Skeletal muscle tissue (tissue), 4 donors: ENCODE data around the gene HMGCL. TPM values are rescaled to one million over a fixed set of nuclear protein-coding genes. Genes with fewer than 3 reads are reported as not detected.

Experiments
- H3K27ac ChIP-seq: one replicate; pipeline ENCODE4 v1.7.0; 2013; ENCODE audit warnings: mild to moderate bottlenecking, low read depth, low read length, inconsistent platforms
- H3K27me3 ChIP-seq, 3 donors: one replicate each; pipeline ENCODE4 v1.7.0; 2013; ENCODE audit warnings: low read length in 3 of 3; ENCODE audit not compliant: control insufficient read depth in 3 of 3, insufficient read depth in 3 of 3
- H3K36me3 ChIP-seq, 3 donors: one replicate each; pipeline ENCODE4 v1.7.0; 2013; ENCODE audit warnings: low read length in 3 of 3; ENCODE audit not compliant: control insufficient read depth in 3 of 3, insufficient read depth in 3 of 3
- H3K4me1 ChIP-seq, 3 donors: one replicate each; pipeline ENCODE4 v1.7.0; 2013; ENCODE audit warnings: low read length in 3 of 3, mild to moderate bottlenecking in 3 of 3; ENCODE audit not compliant: control insufficient read depth in 3 of 3, insufficient read depth in 3 of 3
- H3K4me3 ChIP-seq, 3 donors: one replicate each; pipeline ENCODE4 v1.7.0; 2013; ENCODE audit warnings: low read length in 3 of 3
- H3K9ac ChIP-seq, 3 donors: one replicate each; pipeline ENCODE4 v1.7.0; 2013; ENCODE audit warnings: low read length in 3 of 3, mild to moderate bottlenecking in 3 of 3, moderate library complexity in 2 of 3, low read depth in 1 of 3
- H3K9me3 ChIP-seq, 3 donors: one replicate each; pipeline ENCODE4 v1.7.0; 2013; ENCODE audit warnings: low read length in 3 of 3; ENCODE audit not compliant: control insufficient read depth in 3 of 3
- total RNA-seq: library from RNA; depleted of rRNA; stranded (reverse); fragments of >200 nt; gene quantifications from one replicate; pipeline ENCODE4 v1.2.3, GENCODE V29; 2014
- donor health status: Osteomylitis.

The HMGCL gene
- total RNA-seq, 1 donor from 2014 or later = 31.3 TPM

DNA sequence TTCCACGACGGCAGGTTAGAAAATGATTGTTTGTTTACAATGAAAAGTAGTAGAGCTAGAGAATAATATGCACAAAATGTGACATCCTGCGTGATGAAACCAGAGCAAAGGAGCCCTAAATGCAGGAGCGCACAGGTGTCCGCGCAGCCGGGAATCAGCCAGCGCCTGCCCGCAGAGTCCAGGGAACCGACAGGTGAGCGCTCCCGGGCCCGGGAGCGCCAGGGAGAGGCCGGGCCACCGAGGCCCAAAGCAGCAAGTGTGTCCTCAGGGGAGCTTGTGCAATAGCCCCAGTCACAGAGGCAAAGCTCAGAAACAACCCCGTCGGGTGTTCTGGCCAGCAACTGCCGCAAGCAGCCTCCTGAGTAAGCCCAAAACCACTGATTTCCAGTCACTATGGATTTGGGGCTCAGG is 23.9 kb downstream of the HMGCL start:
- H3K36me3 ChIP-seq = peaks cover 17 to 33% (median 33%) of the 10 kb centered on the region in 3 donors
- peak overlapping the region; percentile 83 to 87 (median 85) for H3K4me3 ChIP-seq
- H3K9ac ChIP-seq = peak overlapping the region; percentile 79 to 87 (median 86)
- H3K27me3 ChIP-seq = no peaks in the 10 kb centered on the region
- H3K4me1 ChIP-seq = peaks cover 19 to 37% (median 25%) of the 10 kb centered on the region in 3 donors
- no peaks in the 10 kb centered on the region for H3K9me3 ChIP-seq
- H3K27ac ChIP-seq = peak overlapping the region; percentile 88

GRCh38 chr1:23800400-23801337 is 24.6 kb downstream of the HMGCL start, which contains the start of gene GALE:
Gene GALE (minus strand): TSS chr1:23800754. CDS start chr1:23799007, 1,747 bp downstream.
- Histone ChIP-seq H3K4me3 (peak within 1 kb of the TSS; percentile 85 to 90 (median 87)), H3K9ac (peak within 1 kb of the TSS; percentile 85 to 87 (median 86)), H3K9me3 (no peaks in the 10 kb centered on the region), H3K27ac (peak within 1 kb of the TSS; percentile 88), H3K36me3 (peaks cover 19 to 34% (median 34%) of the 10 kb centered on the region in 3 donors), H3K4me1 (peaks cover 19 to 37% (median 25%) of the 10 kb centered on the region in 3 donors), H3K27me3 (no peaks in the 10 kb centered on the region)

DNA sequence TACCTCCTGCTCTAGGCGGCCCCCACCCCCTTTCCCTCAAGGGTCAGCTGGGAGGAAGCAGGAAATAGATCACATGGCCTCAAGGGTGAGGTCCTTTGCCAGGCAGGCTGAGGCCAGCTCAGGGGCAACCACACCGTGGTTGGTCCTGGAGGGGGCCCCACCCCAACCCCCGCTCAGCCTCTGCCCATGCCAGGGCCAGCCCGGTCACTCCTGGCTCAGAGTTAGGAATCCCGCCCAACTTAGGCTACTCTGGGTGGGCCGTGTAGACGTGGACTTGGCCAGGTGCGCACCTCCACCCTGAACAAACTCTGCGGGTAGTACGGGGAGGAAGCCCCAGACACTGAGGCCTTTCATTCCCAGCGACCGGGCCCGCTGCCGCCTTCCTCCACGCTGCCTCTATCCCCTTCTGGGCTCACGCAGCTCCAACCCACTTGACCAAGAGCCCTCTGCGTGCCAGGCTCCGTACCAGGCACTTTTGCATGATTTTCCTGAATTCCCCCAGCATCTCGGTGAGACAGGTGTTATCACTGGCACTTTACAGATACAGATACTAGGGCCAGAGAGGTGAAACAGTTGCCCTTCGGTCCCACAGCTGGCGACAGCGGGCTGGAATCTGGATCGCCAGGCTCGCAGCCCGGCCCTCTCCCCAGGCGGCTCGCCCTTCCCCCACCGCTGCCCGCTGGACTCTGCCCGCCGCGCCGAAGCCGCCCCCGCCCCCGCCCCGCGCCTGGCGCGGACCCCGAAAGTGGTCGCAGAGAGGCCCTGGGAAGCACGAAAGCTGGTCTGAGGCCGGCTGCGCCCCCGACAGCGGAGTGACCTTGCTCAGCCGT is 25.4 kb downstream of the HMGCL start:
- Histone ChIP-seq H3K9ac (peak overlapping the region; percentile 79 to 85 (median 85)), H3K36me3 (peaks cover 12 to 29% (median 27%) of the 10 kb centered on the region in 3 donors), H3K4me1 (peaks cover 19 to 37% (median 25%) of the 10 kb centered on the region in 3 donors), H3K4me3 (peak overlapping the region; percentile 76 to 90 (median 87)), H3K27ac (peak overlapping the region; percentile 88), H3K27me3 (no peaks in the 10 kb centered on the region), H3K9me3 (no peaks in the 10 kb centered on the region)

- H3K27me3 ChIP-seq = no peaks in the 10 kb centered on the region
- peaks cover 12 to 25% (median 23%) of the 10 kb centered on the region in 3 donors for H3K36me3 ChIP-seq
- peaks cover 19 to 37% (median 25%) of the 10 kb centered on the region in 3 donors for H3K4me1 ChIP-seq
- H3K4me3 ChIP-seq = peak overlapping the region; percentile 76 to 90 (median 87)
- no peaks in the 10 kb centered on the region for H3K9me3 ChIP-seq
- H3K9ac ChIP-seq = peak overlapping the region in 2 of 3 donors; percentile 85
- peak overlapping the region; percentile 88 for H3K27ac ChIP-seq
Observed at GRCh38 chr1:23799255-23799569, 26.0 kb downstream of the HMGCL start.

GRCh38 chr1:23798662-23799142 is 26.5 kb downstream of the HMGCL start:
- Histone ChIP-seq H3K27me3 (no peaks in the 10 kb centered on the region), H3K36me3 (peaks cover 9 to 23% (median 20%) of the 10 kb centered on the region in 3 donors), H3K4me1 (peaks cover 19 to 37% (median 25%) of the 10 kb centered on the region in 3 donors), H3K9me3 (no peaks in the 10 kb centered on the region), H3K27ac (peak overlapping the region; percentile 88), H3K4me3 (no peak overlapping the region), H3K9ac (peak overlapping the region in 1 of 3 donors; percentile 85)

DNA sequence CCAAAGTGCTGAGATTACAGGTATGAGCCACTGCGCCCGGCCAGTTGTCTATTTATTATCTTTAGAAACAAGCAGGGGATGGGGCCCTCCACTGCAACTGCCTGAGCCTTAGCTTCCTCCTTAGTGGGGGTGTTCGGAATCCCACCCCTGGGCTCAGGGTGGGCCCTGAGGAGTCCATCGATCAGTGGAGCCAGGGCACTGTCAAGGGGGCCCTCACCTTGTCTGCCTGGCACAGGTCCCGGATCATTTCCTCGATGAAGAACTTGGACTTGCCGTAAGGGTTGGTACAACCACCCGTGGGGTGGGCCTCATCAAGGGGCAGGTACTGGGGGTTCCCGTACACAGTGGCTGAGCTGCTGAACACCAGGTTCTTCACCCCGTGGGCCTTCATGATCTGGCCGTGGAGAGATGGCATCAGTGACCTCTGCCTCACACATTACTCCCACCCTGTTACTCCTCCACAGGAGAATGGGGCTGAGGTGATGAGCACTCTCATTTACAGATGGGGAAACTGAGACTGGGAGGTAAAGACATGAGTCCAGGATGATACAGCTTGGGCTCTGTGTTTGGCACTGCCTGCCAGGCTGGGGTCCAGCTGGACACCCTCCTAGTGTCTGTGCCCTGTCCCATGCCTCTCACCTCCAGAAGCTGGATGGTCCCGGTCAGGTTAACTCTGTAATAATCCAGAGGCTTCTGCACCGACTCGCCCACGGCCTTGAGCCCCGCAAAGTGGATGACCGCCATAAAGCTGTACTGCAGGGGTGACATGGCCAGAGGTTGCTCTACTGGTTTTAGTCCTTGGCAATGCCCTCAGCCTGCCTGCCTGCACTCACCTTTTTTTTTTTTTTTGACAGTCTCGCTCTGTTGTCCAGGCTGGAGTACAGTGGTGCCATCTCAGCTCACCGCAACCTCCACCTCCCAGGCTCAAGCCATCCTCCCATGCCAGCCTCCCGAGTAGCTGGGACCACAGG is 27.5 kb downstream of the HMGCL start:
- Histone ChIP-seq H3K36me3 (peaks cover 15 to 22% (median 19%) of the 10 kb centered on the region in 3 donors), H3K27ac (no peak overlapping the region), H3K9me3 (no peaks in the 10 kb centered on the region), H3K4me1 (peaks cover 25 to 46% (median 33%) of the 10 kb centered on the region in 3 donors), H3K27me3 (no peaks in the 10 kb centered on the region), H3K4me3 (no peak overlapping the region), H3K9ac (no peak overlapping the region)

DNA sequence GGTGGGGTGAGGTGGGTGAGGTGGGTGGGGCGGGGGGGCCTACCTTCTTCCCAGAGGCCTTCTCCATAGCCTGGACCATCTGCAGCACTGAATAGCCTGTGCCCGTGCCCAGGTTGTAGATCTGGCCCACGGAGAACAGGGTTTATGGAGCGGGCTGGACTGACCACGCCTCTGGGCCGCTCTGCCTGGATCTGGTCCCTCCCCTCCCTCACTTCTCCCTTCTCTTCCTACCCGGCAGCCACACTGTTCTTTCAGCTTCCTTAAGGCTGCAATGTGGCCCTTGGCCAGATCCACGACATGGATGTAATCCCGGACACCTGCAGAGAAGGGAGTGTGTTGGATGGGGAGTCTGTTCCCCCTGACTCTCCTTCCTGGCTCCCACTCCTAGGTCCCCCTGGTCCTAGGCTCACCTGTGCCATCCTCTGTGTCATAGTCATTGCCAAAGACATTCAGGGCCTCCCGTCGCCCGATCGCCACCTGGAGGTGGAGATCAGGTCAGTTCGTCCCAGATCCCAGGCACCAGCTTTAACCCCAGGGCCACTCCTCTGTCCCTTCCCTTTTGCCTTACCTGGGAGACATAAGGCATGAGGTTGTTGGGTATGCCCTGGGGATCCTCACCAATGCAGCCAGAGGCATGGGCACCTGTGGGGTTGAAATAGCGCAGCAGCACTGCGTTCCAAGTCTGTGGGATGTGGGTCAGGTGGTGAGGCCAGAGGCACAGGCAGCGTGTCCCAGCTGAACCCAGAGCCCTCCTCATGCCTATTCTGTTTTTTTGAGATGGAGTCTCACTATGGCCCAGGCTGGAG is 28.6 kb downstream of the HMGCL start:
- peaks cover 35 to 51% (median 42%) of the 10 kb centered on the region in 3 donors for H3K4me1 ChIP-seq
- no peak overlapping the region for H3K4me3 ChIP-seq
- H3K9me3 ChIP-seq = no peaks in the 10 kb centered on the region
- no peak overlapping the region for H3K9ac ChIP-seq
- H3K36me3 ChIP-seq = peaks cover 15 to 19% (median 17%) of the 10 kb centered on the region in 3 donors
- no peak overlapping the region for H3K27ac ChIP-seq
- H3K27me3 ChIP-seq = no peaks in the 10 kb centered on the region

DNA sequence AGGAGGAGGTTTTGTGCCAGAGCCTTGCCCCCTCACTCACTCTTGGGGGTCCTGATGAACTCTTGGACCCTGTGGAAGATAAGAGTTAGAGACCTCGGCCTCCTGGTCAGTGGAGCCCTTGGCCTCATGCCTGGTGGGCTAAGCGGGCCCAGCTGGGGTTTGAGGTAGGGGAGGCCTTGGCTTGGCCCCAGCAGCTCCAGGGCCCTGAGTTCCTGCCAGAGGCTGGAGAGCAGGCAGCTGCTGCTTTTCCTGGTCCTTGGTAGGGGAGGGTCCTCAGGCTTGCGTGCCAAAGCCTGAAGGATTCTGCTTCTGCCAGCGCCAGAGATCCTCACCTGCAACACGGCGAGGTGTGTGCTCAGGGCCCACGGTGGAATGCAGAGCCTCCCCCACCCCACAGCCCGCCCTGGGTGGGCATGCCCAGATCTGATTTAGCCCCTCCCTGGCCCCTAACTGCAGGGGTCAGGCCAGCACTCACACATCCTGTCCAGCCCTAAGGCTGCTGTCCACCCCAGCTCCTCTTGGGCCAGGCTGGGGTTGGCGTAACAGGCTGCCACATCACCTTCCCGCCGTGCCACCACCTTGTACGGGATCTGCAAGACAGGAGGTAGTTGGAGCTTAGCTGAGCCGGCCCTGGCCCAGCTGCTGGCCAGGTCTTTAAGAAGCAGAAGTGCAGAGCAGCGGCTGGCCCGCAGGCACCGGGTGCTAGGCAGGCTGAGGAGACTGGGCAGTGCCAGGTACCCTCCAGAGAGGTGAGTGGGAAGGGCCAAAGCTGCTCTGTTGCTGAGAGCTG is 29.4 kb downstream of the HMGCL start:
- Histone ChIP-seq H3K9ac (no peak overlapping the region), H3K4me3 (no peak overlapping the region), H3K4me1 (peaks cover 33 to 46% (median 37%) of the 10 kb centered on the region in 3 donors), H3K27ac (no peak overlapping the region), H3K27me3 (no peaks in the 10 kb centered on the region), H3K36me3 (peaks cover 15 to 19% (median 17%) of the 10 kb centered on the region in 3 donors), H3K9me3 (no peaks in the 10 kb centered on the region)
